Esophagus squamous epithelium (tissue), 4 donors: Measurements from ENCODE around the gene RRAS2.

Source experiments
- POLR2A ChIP-seq, 4 donors: fragments of 450-650 bp; IDR thresholded peaks; one replicate each; pipeline ENCODE4 v1.6.1; 2017; ENCODE audit warnings: antibody characterized with exemption in 4 of 4, mild to moderate bottlenecking in 4 of 4, moderate library complexity in 3 of 4
- TF ChIP-seq, protein P1 (sequence below), 6 experiments: fragments of 450-650 bp in 4 of 6; fragments of 200-600 bp in 2 of 6; sonication (generic) in 2 of 6; IDR thresholded peaks; one replicate each; pipeline ENCODE4 v1.5.1; 2016 to 2019; ENCODE audit warnings: antibody characterized with exemption in 6 of 6, mild to moderate bottlenecking in 4 of 6, moderate library complexity in 4 of 6

DNA sequence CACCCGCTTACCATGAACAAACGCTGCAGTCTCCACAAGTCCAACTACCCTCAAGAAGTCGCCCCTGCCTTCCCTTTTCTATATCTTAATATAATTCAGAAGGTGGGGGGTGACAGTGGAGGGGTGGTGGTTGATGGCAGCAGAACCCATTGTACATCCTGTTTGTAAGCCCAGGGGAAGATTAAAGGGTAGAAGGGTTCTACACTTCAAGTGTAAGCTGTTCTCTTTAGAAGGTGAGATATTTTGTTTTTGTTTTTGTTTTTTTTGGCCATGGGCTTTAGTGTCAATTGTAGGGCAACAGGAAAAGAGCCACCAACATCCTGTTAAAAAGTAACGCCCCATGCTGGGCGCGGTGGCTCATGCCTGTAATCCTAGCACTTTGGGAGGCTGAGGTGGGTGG, 34.9 kb upstream of the RRAS2 start:
- TF ChIP-seq, protein P1, sequence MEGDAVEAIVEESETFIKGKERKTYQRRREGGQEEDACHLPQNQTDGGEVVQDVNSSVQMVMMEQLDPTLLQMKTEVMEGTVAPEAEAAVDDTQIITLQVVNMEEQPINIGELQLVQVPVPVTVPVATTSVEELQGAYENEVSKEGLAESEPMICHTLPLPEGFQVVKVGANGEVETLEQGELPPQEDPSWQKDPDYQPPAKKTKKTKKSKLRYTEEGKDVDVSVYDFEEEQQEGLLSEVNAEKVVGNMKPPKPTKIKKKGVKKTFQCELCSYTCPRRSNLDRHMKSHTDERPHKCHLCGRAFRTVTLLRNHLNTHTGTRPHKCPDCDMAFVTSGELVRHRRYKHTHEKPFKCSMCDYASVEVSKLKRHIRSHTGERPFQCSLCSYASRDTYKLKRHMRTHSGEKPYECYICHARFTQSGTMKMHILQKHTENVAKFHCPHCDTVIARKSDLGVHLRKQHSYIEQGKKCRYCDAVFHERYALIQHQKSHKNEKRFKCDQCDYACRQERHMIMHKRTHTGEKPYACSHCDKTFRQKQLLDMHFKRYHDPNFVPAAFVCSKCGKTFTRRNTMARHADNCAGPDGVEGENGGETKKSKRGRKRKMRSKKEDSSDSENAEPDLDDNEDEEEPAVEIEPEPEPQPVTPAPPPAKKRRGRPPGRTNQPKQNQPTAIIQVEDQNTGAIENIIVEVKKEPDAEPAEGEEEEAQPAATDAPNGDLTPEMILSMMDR (IDR thresholded peaks at IDR 0.05): no peak
- no peak for TF ChIP-seq POLR2A (IDR thresholded peaks at IDR 0.05)
